Measurements from ENCODE around the gene ZNF385D.

The ZNF385D gene

GRCh38 chr3:21672303-21672702 lies 78.7 kb downstream of the ZNF385D start:
- DNase-seq (ENCODE audit: low read depth, low spot score): no peak

GRCh38 chr3:21670386-21670785 lies 80.6 kb downstream of the ZNF385D start:
- no peak for DNase-seq (ENCODE audit: low read depth, low spot score)

- DNase-seq (ENCODE audit: low read depth, low spot score): no peak
These were observed 83.0 kb downstream of the ZNF385D start for GRCh38 chr3:21668012-21668411.

GRCh38 chr3:21665444-21666100 lies 85.4 kb downstream of the ZNF385D start:
- no peak for DNase-seq (ENCODE audit: low read depth, low spot score)

GRCh38 chr3:21664996-21665395 lies 86.0 kb downstream of the ZNF385D start:
- DNase-seq (ENCODE audit: low read depth, low spot score): no peak

GRCh38 chr3:21662403-21662802 lies 88.6 kb downstream of the ZNF385D start:
- DNase-seq (ENCODE audit: low read depth, low spot score): no peak

- DNase-seq (ENCODE audit: low read depth, low spot score): no peak
These were observed 96.3 kb downstream of the ZNF385D start for GRCh38 chr3:21654662-21655061.

GRCh38 chr3:21654241-21654640 lies 96.8 kb downstream of the ZNF385D start:
- DNase-seq (ENCODE audit: low read depth, low spot score): no peak

GRCh38 chr3:21649519-21649918 lies 101.5 kb downstream of the ZNF385D start:
- no peak for DNase-seq (ENCODE audit: low read depth, low spot score)

- no peak for DNase-seq (ENCODE audit: low read depth, low spot score)
These were observed 103.0 kb downstream of the ZNF385D start for GRCh38 chr3:21647961-21648360.

- no peak for DNase-seq (ENCODE audit: low read depth, low spot score)
These were observed 105.7 kb downstream of the ZNF385D start for GRCh38 chr3:21645121-21645897.

GRCh38 chr3:21644268-21644667 lies 106.7 kb downstream of the ZNF385D start:
- no peak for DNase-seq (ENCODE audit: low read depth, low spot score)

GRCh38 chr3:21643752-21644151 lies 107.3 kb downstream of the ZNF385D start:
- no peak for DNase-seq (ENCODE audit: low read depth, low spot score)

- no peak for DNase-seq (ENCODE audit: low read depth, low spot score)
These were observed 108.6 kb downstream of the ZNF385D start for GRCh38 chr3:21642433-21642832.

- no peak for DNase-seq (ENCODE audit: low read depth, low spot score)
These were observed 109.1 kb downstream of the ZNF385D start for GRCh38 chr3:21641959-21642358.

- no peak for DNase-seq (ENCODE audit: low read depth, low spot score)
These were observed 112.5 kb downstream of the ZNF385D start for GRCh38 chr3:21638488-21638887.

- no peak for DNase-seq (ENCODE audit: low read depth, low spot score)
These were observed 116.9 kb downstream of the ZNF385D start for GRCh38 chr3:21634112-21634511.

GRCh38 chr3:21624524-21624923 lies 126.5 kb downstream of the ZNF385D start:
- no peak for DNase-seq (ENCODE audit: low read depth, low spot score)

- no peak for DNase-seq (ENCODE audit: low read depth, low spot score)
These were observed 129.8 kb downstream of the ZNF385D start for GRCh38 chr3:21621181-21621651.

- DNase-seq (ENCODE audit: low read depth, low spot score): no peak
These were observed 130.4 kb downstream of the ZNF385D start for GRCh38 chr3:21620511-21621155.

- no peak for DNase-seq (ENCODE audit: low read depth, low spot score)
These were observed 132.3 kb downstream of the ZNF385D start for GRCh38 chr3:21618695-21619094.

- no peak for DNase-seq (ENCODE audit: low read depth, low spot score)
These were observed 137.5 kb downstream of the ZNF385D start for GRCh38 chr3:21613372-21614070.
